Adrenal gland (tissue), 12 donors: ENCODE data around the gene KIRREL2. TPM values are rescaled to one million over a fixed set of nuclear protein-coding genes. Genes with fewer than 3 reads are reported as not detected.

ENCODE experiments used
- DNase-seq, 7 donors: peaks; one replicate each; pipeline ENCODE4 v3.0.0-alpha.2; 2019 to 2020
- H3K27ac ChIP-seq, 5 donors: fragments of 200-600 bp; sonication (generic) in 4 of 5; 1 replicate in 3 of 5; 2 replicates in 2 of 5; pipeline versions ENCODE4 v1.5.1 to v1.8.0; 2016 to 2020; ENCODE audit warnings: mild to moderate bottlenecking in 1 of 5
- H3K27me3 ChIP-seq: fragments of 200-600 bp; 2 replicates; pipeline ENCODE4 v1.8.0; 2021
- H3K36me3 ChIP-seq, 2 donors: fragments of 200-600 bp; replicated peaks in 1 of 2; 1 replicate in 1 of 2; 2 replicates in 1 of 2; pipeline versions ENCODE4 v1.5.1 to v1.8.0; 2018 to 2022
- H3K4me1 ChIP-seq, 2 donors: fragments of 200-600 bp; replicated peaks in 1 of 2; 1 replicate in 1 of 2; 2 replicates in 1 of 2; pipeline versions ENCODE4 v1.5.1 to v1.8.0; 2018 to 2021
- H3K4me3 ChIP-seq, 4 donors: fragments of 200-600 bp; sonication (generic) in 3 of 4; one replicate each; pipeline ENCODE4 v1.5.1; 2016 to 2018
- H3K9me3 ChIP-seq, 3 donors: fragments of 200-600 bp; sonication (generic) in 1 of 3; replicated peaks in 1 of 3; 1 replicate in 2 of 3; 2 replicates in 1 of 3; pipeline versions ENCODE4 v1.5.1 to v1.8.0; 2016 to 2021
- CTCF ChIP-seq, 6 experiments: fragments of 450-650 bp in 4 of 6; fragments of 200-600 bp in 2 of 6; sonication (generic) in 1 of 6; IDR thresholded peaks; 1 replicate in 5 of 6; 2 replicates in 1 of 6; pipeline versions ENCODE4 v1.5.1 to v1.8.0; 2016 to 2021; ENCODE audit warnings: antibody characterized with exemption in 6 of 6, mild to moderate bottlenecking in 2 of 6, moderate library complexity in 1 of 6
- POLR2A ChIP-seq, 2 donors: fragments of 450-650 bp; IDR thresholded peaks; one replicate each; pipeline ENCODE4 v1.6.1; 2017; ENCODE audit warnings: antibody characterized with exemption in 2 of 2, mild to moderate bottlenecking in 2 of 2, moderate library complexity in 1 of 2
- WGBS, 4 donors: extraction: QIAGEN DNeasy Blood & Tissue Kit in 2 of 4; methylation state at CpG; one replicate each; pipeline versions ENCODE4 v1.1.5 to v1.1.7; 2013 to 2017; 5-methylcytosine and 5-hydroxymethylcytosine counted together
- intact Hi-C, 2 donors: fragments of 100-400 bp; cut with DNase I; formaldehyde crosslinking; loops; one replicate each; pipeline versions ENCODE4 v1.14.1 to v1.15.0; 2022 to 2023
- polyA plus RNA-seq, 3 donors: library from polyadenylated mRNA; stranded (reverse); fragments of 200-250 nt in 2 of 3; fragments of 350-450 nt in 1 of 3; fragmentation: Illumina TruSeq in 1 of 3; extraction: RNeasy Lipid Tissue Mini Kit (QIAGEN cat#74804) in 1 of 3; gene quantifications; one replicate each; pipeline ENCODE4 v1.2.3, GENCODE V29; 2013 to 2014
- total RNA-seq, 9 donors: library from RNA; depleted of rRNA in 4 of 9; stranded (reverse); fragments of >200 nt in 4 of 9; fragments of 120-200 nt in 1 of 9; fragmentation: NEBNext Ultra II Directional in 1 of 9; extraction: Animal tissue kit (Norgen Biotek cat#: 25700) in 1 of 9; gene quantifications; one replicate each; pipeline versions ENCODE4 v1.1.0 to v1.2.4, GENCODE V29; 2013 to 2023
- donor health status: healthy with polysubstance abuse.
- donor health status: Bipolar disorder and iron deficiency.
- donor health status: DM: yes; HTN: yes; CAD: no.
- donor health status: DM: no; HTN: no; CAD: no.
- donor health status: DM: no; HTN: no; CAD: no.
- donor health status: DM: yes; HTN: yes; CAD: no.

Gene KIRREL2
- total and polyA plus RNA-seq, 12 donors: 0.03 to 0.32 (median 0.14) TPM; not detected in 5

DNA sequence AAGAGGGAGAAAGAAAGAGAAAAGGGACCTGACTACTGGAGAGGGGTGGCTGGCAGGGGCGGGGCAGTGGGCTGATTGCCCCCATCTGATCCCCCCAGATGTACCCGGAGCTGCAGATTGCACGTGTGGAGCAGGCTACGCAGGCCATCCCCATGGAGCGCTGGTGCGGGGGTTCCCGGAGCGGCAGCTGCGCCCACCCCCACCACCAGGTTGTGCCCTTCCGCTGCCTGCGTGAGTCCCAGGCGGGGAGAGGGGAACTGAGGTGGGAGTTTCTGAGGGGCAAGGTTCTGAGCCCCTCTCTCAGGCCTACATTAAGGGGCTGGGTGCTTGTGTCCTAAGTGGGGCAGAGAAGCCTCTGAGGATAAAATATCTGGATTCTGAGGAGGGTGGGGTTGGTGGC lies 14.1 kb downstream of the KIRREL2 start:
- Histone ChIP-seq H3K36me3 (no peaks in the 10 kb centered on the region), H3K4me1 (peaks cover 4 to 5% of the 10 kb centered on the region in 2 donors), H3K9me3 (no peaks in the 10 kb centered on the region), H3K27ac (no peak overlapping the region), H3K4me3 (no peak overlapping the region), H3K27me3 (peaks cover 11% of the 10 kb centered on the region)
- TF ChIP-seq POLR2A (IDR thresholded peaks at IDR 0.05): no peak
- TF ChIP-seq CTCF (IDR thresholded peaks at IDR 0.05): no peak
- intact Hi-C loops: no loop called here
- DNase-seq: no peak
- 66 to 77% (median 74%) methylated on average over 11 to 12 of the region's 12 CpGs for WGBS, 4 donors

DNA sequence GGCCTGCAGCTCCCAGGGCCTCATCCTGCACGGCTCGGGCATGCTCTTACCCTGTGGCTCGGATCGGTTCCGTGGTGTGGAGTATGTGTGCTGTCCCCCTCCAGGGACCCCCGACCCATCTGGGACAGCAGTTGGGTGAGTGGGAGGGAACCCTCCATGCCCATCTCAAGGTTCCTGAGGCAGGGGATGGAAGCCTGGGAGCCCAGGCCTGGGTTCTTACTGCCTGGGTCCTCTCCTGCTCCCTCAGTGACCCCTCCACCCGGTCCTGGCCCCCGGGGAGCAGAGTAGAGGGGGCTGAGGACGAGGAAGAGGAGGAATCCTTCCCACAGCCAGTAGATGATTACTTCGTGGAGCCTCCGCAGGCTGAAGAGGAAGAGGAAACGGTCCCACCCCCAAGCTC lies 14.9 kb downstream of the KIRREL2 start:
- DNase-seq: no peak

DNA sequence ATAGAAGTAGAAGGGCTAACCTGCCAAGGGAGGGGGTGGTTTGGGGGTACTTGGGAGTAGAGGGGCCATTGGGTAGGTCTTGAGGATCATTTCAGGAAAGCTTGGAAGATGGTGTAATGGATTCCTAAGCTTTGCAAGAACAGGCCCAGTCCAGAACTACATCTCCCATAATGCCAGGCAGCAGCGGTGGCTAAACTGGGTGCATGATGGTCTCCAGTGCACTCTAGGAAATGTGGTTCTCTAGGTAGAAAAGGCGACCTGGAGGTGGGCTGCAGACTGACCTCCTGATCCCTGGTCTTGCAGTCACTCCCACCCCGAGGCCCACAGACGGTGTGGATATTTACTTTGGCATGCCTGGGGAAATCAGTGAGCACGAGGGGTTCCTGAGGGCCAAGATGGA lies 15.5 kb downstream of the KIRREL2 start:
- Histone ChIP-seq H3K9me3 (no peaks in the 10 kb centered on the region), H3K27ac (no peak overlapping the region), H3K27me3 (peaks cover 11% of the 10 kb centered on the region), H3K36me3 (no peaks in the 10 kb centered on the region), H3K4me1 (peaks cover 4 to 5% of the 10 kb centered on the region in 2 donors), H3K4me3 (no peak overlapping the region)
- DNase-seq: no peak
- no peak for TF ChIP-seq POLR2A (IDR thresholded peaks at IDR 0.05)
- TF ChIP-seq CTCF (IDR thresholded peaks at IDR 0.05): no peak
- intact Hi-C loops: no loop called here
- 61 to 78% (median 68%) methylated on average over 1 to 5 of the region's 5 CpGs for WGBS, 4 donors

More for the DNA sequence above, 14.9 kb downstream of the KIRREL2 start:
- 71 to 84% (median 81%) methylated on average over 8 to 12 of the region's 12 CpGs for WGBS, 4 donors
- H3K4me3 ChIP-seq: no peak overlapping the region
- no peak for TF ChIP-seq CTCF (IDR thresholded peaks at IDR 0.05)
- TF ChIP-seq POLR2A (IDR thresholded peaks at IDR 0.05): no peak
- no peak overlapping the region for H3K27ac ChIP-seq
- intact Hi-C loops: no loop called here
- peaks cover 4 to 5% of the 10 kb centered on the region in 2 donors for H3K4me1 ChIP-seq
- no peaks in the 10 kb centered on the region for H3K36me3 ChIP-seq
- peaks cover 11% of the 10 kb centered on the region for H3K27me3 ChIP-seq
- no peaks in the 10 kb centered on the region for H3K9me3 ChIP-seq

DNA sequence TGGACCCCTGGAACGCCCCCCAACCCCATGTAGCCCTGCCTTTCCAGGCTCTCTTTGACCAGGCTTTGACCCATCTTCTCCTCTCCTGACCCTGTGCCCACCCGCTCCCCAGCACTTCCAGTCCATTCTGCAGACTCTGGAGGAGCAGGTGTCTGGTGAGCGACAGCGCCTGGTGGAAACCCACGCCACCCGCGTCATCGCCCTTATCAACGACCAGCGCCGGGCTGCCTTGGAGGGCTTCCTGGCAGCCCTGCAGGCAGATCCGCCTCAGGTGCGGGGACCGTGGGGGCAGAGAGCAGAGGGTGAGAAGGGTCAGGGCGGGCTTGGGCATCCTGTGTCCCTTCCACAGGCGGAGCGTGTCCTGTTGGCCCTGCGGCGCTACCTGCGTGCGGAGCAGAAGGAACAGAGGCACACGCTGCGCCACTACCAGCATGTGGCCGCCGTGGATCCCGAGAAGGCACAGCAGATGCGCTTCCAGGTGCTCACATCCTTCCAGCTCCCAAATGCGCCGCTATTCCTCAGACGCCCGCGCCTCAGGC lies 17.8 kb downstream of the KIRREL2 start:
- no peaks in the 10 kb centered on the region for H3K36me3 ChIP-seq
- no peaks in the 10 kb centered on the region for H3K9me3 ChIP-seq
- TF ChIP-seq CTCF (IDR thresholded peaks at IDR 0.05): no peak
- no peak for TF ChIP-seq POLR2A (IDR thresholded peaks at IDR 0.05)
- H3K27ac ChIP-seq: no peak overlapping the region
- H3K27me3 ChIP-seq: peaks cover 11% of the 10 kb centered on the region
- intact Hi-C loops: no loop called here
- peaks cover 0 to 3% of the 10 kb centered on the region in 2 donors for H3K4me1 ChIP-seq
- no peak for DNase-seq
- H3K4me3 ChIP-seq: no peak overlapping the region
- WGBS, 4 donors: 89 to 92% (median 90%) methylated on average over 27 to 32 of the region's 32 CpGs
